Rectal smooth muscle tissue (tissue), 1 donor: Measurements from ENCODE around the gene DYNC2LI1.

ENCODE experiments used
- H3K27ac ChIP-seq: one replicate; pipeline ENCODE4 v1.7.0; 2013; ENCODE audit warnings: low read depth, low read length, inconsistent platforms
- H3K27me3 ChIP-seq: one replicate; pipeline ENCODE4 v1.7.0; 2013; ENCODE audit warnings: low read length; ENCODE audit not compliant: control insufficient read depth, insufficient read depth
- H3K36me3 ChIP-seq: one replicate; pipeline ENCODE4 v1.7.0; 2013; ENCODE audit warnings: low read length; ENCODE audit not compliant: control insufficient read depth, insufficient read depth
- H3K4me1 ChIP-seq: one replicate; pipeline ENCODE4 v1.7.0; 2013; ENCODE audit warnings: low read length; ENCODE audit not compliant: control insufficient read depth, insufficient read depth
- H3K4me3 ChIP-seq: one replicate; pipeline ENCODE4 v1.7.0; 2013; ENCODE audit warnings: low read length
- H3K9ac ChIP-seq: one replicate; pipeline ENCODE4 v1.7.0; 2013; ENCODE audit warnings: low read length

Gene DYNC2LI1

GRCh38 chr2:43824951-43825493 lies 51.2 kb downstream of the DYNC2LI1 start:
- Histone ChIP-seq H3K4me3 (no peak overlapping the region), H3K36me3 (no peaks in the 10 kb centered on the region), H3K9ac (no peak overlapping the region), H3K27ac (no peak overlapping the region), H3K27me3 (no peaks in the 10 kb centered on the region), H3K4me1 (no peaks in the 10 kb centered on the region)

- H3K4me3 ChIP-seq: no peak overlapping the region
- H3K4me1 ChIP-seq: no peaks in the 10 kb centered on the region
- H3K36me3 ChIP-seq: no peaks in the 10 kb centered on the region
- no peaks in the 10 kb centered on the region for H3K27me3 ChIP-seq
- H3K27ac ChIP-seq: no peak overlapping the region
- no peak overlapping the region for H3K9ac ChIP-seq
Observed at GRCh38 chr2:43825841-43826240, 52.0 kb downstream of the DYNC2LI1 start.

GRCh38 chr2:43826305-43827250 lies 52.7 kb downstream of the DYNC2LI1 start:
- no peak overlapping the region for H3K27ac ChIP-seq

GRCh38 chr2:43831543-43832294 lies 57.9 kb downstream of the DYNC2LI1 start:
- H3K4me1 ChIP-seq: no peaks in the 10 kb centered on the region
- H3K9ac ChIP-seq: no peak overlapping the region
- no peak overlapping the region for H3K27ac ChIP-seq
- no peak overlapping the region for H3K4me3 ChIP-seq
- H3K27me3 ChIP-seq: no peaks in the 10 kb centered on the region
- H3K36me3 ChIP-seq: no peaks in the 10 kb centered on the region

More at GRCh38 chr2:43826305-43827250, 52.7 kb downstream of the DYNC2LI1 start:
- Histone ChIP-seq H3K36me3 (no peaks in the 10 kb centered on the region), H3K9ac (no peak overlapping the region), H3K4me3 (no peak overlapping the region), H3K4me1 (no peaks in the 10 kb centered on the region), H3K27me3 (no peaks in the 10 kb centered on the region)

- H3K9ac ChIP-seq: no peak overlapping the region
- no peaks in the 10 kb centered on the region for H3K36me3 ChIP-seq
- no peaks in the 10 kb centered on the region for H3K4me1 ChIP-seq
- H3K27me3 ChIP-seq: no peaks in the 10 kb centered on the region
- H3K4me3 ChIP-seq: no peak overlapping the region
- no peak overlapping the region for H3K27ac ChIP-seq
Observed at GRCh38 chr2:43832457-43832856, 58.6 kb downstream of the DYNC2LI1 start.

GRCh38 chr2:43837033-43837432 lies 63.2 kb downstream of the DYNC2LI1 start:
- Histone ChIP-seq H3K27me3 (no peaks in the 10 kb centered on the region), H3K36me3 (no peaks in the 10 kb centered on the region), H3K9ac (no peak overlapping the region), H3K4me3 (no peak overlapping the region), H3K4me1 (no peaks in the 10 kb centered on the region), H3K27ac (no peak overlapping the region)

- no peak overlapping the region for H3K4me3 ChIP-seq
- H3K27ac ChIP-seq: no peak overlapping the region
Observed at GRCh38 chr2:43837831-43838559, 64.2 kb downstream of the DYNC2LI1 start.

GRCh38 chr2:43838560-43839267 lies 64.9 kb downstream of the DYNC2LI1 start, which contains the start of the genes ABCG5 and ABCG8:
Gene ABCG5, minus strand, starts transcription at chr2:43838839. Its CDS starts 160 bp downstream, at chr2:43838679.
Gene ABCG8, plus strand, starts transcription at chr2:43838971. Its CDS starts 83 bp downstream, at chr2:43839054.
- Histone ChIP-seq H3K27ac (no peak within 1 kb of the TSS), H3K4me3 (no peak within 1 kb of the TSS), H3K27me3 (no peaks in the 10 kb centered on the region), H3K4me1 (no peaks in the 10 kb centered on the region), H3K9ac (no peak within 1 kb of the TSS), H3K36me3 (no peaks in the 10 kb centered on the region)

More at GRCh38 chr2:43837831-43838559, 64.2 kb downstream of the DYNC2LI1 start:
- Histone ChIP-seq H3K9ac (no peak overlapping the region), H3K27me3 (no peaks in the 10 kb centered on the region), H3K4me1 (no peaks in the 10 kb centered on the region), H3K36me3 (no peaks in the 10 kb centered on the region)

GRCh38 chr2:43839776-43840564 lies 66.1 kb downstream of the DYNC2LI1 start:
- Histone ChIP-seq H3K36me3 (no peaks in the 10 kb centered on the region), H3K27me3 (no peaks in the 10 kb centered on the region), H3K9ac (no peak overlapping the region), H3K4me3 (no peak overlapping the region), H3K27ac (no peak overlapping the region), H3K4me1 (no peaks in the 10 kb centered on the region)

GRCh38 chr2:43840965-43841364 lies 67.1 kb downstream of the DYNC2LI1 start:
- H3K9ac ChIP-seq: no peak overlapping the region
- no peaks in the 10 kb centered on the region for H3K36me3 ChIP-seq
- no peaks in the 10 kb centered on the region for H3K27me3 ChIP-seq
- H3K4me3 ChIP-seq: no peak overlapping the region
- H3K27ac ChIP-seq: no peak overlapping the region
- H3K4me1 ChIP-seq: no peaks in the 10 kb centered on the region
